ENCODE measurements around the gene ABT1.

GRCh38 chr6:26554447-26554696 is 42.4 kb upstream of the ABT1 start:
- TF ChIP-seq, protein P1, sequence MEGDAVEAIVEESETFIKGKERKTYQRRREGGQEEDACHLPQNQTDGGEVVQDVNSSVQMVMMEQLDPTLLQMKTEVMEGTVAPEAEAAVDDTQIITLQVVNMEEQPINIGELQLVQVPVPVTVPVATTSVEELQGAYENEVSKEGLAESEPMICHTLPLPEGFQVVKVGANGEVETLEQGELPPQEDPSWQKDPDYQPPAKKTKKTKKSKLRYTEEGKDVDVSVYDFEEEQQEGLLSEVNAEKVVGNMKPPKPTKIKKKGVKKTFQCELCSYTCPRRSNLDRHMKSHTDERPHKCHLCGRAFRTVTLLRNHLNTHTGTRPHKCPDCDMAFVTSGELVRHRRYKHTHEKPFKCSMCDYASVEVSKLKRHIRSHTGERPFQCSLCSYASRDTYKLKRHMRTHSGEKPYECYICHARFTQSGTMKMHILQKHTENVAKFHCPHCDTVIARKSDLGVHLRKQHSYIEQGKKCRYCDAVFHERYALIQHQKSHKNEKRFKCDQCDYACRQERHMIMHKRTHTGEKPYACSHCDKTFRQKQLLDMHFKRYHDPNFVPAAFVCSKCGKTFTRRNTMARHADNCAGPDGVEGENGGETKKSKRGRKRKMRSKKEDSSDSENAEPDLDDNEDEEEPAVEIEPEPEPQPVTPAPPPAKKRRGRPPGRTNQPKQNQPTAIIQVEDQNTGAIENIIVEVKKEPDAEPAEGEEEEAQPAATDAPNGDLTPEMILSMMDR (IDR thresholded peaks at IDR 0.05) = no peak
- no peak for TF ChIP-seq POLR2AphosphoS5 (IDR thresholded peaks at IDR 0.05)

Measured in prostate gland (tissue), 2 donors.